Measurements from ENCODE around the gene CDT1.

CDT1 gene

DNA sequence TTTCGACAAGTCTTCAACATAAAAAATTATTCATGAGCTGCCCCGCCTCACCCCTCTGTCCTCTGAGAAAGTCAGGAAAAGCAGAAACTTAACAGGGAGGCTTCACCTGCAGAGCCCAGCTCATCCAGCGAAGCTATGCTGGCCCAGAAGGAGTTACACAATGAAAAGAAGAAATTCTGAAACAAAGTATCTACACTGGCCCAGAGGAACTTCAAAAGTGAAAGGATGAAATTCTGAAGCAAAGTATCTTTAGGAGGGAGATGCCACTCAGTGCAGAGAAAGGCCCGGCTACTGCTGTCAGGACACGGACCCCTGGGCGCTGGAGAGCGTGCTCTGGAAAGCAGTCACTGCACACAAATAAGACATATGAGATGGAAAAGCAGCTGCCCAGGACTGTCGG is 51.6 kb downstream of the CDT1 start:
- no peak overlapping the region for H3K4me3 ChIP-seq (ENCODE audit: low read depth, low read length)
- TF ChIP-seq MYC (IDR thresholded peaks at IDR 0.05; ENCODE audit: low read depth, low read length) (no peak), POLR2A (IDR thresholded peaks at IDR 0.05; ENCODE audit: extremely low read depth, insufficient read length) (no peak)
- TF ChIP-seq, protein P1, sequence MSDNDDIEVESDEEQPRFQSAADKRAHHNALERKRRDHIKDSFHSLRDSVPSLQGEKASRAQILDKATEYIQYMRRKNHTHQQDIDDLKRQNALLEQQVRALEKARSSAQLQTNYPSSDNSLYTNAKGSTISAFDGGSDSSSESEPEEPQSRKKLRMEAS (IDR thresholded peaks at IDR 0.05; ENCODE audit: low read depth, low read length) = no peak
- TF ChIP-seq, protein P2, sequence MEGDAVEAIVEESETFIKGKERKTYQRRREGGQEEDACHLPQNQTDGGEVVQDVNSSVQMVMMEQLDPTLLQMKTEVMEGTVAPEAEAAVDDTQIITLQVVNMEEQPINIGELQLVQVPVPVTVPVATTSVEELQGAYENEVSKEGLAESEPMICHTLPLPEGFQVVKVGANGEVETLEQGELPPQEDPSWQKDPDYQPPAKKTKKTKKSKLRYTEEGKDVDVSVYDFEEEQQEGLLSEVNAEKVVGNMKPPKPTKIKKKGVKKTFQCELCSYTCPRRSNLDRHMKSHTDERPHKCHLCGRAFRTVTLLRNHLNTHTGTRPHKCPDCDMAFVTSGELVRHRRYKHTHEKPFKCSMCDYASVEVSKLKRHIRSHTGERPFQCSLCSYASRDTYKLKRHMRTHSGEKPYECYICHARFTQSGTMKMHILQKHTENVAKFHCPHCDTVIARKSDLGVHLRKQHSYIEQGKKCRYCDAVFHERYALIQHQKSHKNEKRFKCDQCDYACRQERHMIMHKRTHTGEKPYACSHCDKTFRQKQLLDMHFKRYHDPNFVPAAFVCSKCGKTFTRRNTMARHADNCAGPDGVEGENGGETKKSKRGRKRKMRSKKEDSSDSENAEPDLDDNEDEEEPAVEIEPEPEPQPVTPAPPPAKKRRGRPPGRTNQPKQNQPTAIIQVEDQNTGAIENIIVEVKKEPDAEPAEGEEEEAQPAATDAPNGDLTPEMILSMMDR (IDR thresholded peaks at IDR 0.05; ENCODE audit: low read depth, low read length) = no peak
- no peak for DNase-seq (ENCODE audit: low read depth)

DNA sequence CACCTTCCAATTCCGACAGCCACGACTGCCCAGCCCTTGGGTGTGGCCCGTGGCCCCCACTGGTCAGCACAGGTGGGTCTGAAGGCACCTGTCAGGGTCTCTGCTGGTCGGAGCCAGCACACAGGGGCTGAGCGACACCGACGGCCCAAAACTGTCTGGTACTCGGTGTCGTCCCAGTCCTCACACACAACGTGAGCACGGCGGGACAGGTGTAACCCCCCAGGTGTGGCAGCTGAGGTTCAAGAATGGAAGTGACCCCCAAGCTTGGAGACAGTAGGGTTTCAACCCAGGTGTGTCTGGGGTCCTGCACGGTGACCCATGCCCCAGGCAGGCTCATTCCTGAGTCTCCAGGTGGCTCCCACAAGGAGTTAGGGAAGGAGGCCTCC is 52.1 kb downstream of the CDT1 start:
- TF ChIP-seq, protein P2 (IDR thresholded peaks at IDR 0.05; ENCODE audit: low read depth, low read length) = no peak
- TF ChIP-seq MYC (IDR thresholded peaks at IDR 0.05; ENCODE audit: low read depth, low read length) (no peak), POLR2A (IDR thresholded peaks at IDR 0.05; ENCODE audit: extremely low read depth, insufficient read length) (no peak)
- TF ChIP-seq, protein P1 (IDR thresholded peaks at IDR 0.05; ENCODE audit: low read depth, low read length) = no peak
- no peak for DNase-seq (ENCODE audit: low read depth)
- H3K4me3 ChIP-seq (ENCODE audit: low read depth, low read length) = peak overlapping the region; percentile 38

DNA sequence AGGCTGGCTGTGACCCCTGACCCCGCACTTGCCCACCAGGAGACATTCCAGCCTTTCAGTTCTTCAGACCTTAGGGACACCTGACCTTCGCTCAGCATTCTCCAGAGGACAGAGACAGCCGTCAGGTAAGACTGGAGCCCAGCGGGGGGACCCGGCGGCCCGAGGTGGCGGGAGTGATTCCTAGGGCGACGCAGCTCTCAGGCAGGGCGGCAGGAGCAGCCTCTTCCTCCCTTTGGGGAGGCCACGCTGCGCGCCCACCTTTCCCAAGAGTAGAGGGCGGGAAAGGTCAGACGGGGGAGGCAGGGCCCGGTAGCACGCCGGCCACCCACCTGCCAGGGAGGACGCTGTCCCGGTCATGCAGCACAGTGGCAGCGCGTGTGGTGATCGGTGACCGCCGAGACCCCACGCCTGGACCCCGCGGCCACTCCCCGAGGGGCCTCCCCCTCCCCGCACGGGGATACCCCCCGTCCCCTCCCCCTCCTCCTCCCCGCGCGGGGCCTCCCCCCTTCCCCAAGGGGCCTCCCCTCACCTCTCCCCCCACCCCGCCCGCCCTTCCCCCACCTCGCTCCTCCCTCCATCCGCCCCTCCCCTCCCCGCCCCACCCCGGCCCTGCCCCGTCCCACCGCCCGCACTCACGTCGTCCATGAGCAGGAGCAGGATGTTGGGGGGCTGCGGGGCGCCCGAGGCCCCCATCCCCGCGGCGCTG is 52.7 kb downstream of the CDT1 start:
- peak overlapping the region; percentile 46 for H3K4me3 ChIP-seq (ENCODE audit: low read depth, low read length)
- TF ChIP-seq, protein P1 (IDR thresholded peaks at IDR 0.05; ENCODE audit: low read depth, low read length) = no peak
- no peak for TF ChIP-seq MYC (IDR thresholded peaks at IDR 0.05; ENCODE audit: low read depth, low read length)
- TF ChIP-seq, protein P2 (IDR thresholded peaks at IDR 0.05; ENCODE audit: low read depth, low read length) = no peak
- DNase-seq (ENCODE audit: low read depth) = no peak

DNA sequence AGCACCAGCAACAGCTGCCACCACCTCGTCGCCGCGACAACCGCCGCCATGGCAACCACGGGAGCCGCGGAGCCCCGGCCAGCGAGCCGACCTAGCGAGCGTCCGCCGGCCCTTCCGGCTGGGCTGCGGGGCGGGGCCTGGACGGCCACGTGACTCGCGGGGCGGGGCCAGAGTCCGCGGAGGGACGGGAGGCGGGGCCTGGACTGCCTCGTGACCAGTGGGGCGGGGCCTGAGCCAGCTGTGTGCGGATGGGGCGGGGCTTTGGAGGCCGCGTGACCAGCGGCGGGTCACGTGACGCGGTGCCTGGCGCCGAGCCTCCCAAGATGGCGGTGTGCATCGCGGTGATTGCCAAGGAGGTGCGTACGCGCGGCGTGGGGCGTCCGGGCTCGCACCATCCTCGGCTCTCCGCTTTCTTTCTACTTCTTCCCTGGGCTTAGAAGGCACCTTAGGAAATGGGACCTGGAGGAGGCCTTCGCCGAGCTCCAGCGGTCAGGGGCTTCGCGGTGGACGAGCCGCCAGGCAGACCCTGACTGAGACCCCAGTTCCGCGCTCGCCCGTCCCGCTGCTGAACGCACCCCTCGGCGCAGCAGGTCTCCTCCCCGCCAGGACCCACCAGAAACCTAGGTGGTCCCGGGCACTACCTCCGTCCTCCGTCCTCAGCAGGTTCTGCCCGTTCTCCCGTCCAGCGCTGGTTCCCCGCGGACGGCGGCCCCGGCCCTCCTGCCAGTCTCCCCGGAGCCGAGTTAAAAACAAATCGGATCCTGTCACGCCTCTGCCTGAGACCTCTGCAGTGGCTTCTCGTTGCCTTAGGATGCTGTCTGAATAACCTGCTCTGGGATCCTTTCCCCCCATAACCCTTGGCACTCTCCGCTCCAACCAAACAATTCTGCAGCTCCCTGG is 53.5 kb downstream of the CDT1 start, which contains the start of the genes GALNS and TRAPPC2L:
Gene GALNS, minus strand, starts transcription at position 120 of the 900 bp plus-strand sequence. Its CDS starts 70 bp downstream, at position 50.
Gene TRAPPC2L, plus strand, starts transcription at position 300 of the 900 bp plus-strand sequence. Its CDS starts 24 bp downstream, at position 324.
- DNase-seq (ENCODE audit: low read depth) = peak; percentile 95
- peak; percentile 68; the same call in 1 of the 2 replicates for TF ChIP-seq MYC (IDR thresholded peaks at IDR 0.05; ENCODE audit: low read depth, low read length)
- TF ChIP-seq, protein P2 (IDR thresholded peaks at IDR 0.05; ENCODE audit: low read depth, low read length) = no peak
- TF ChIP-seq, protein P1 (IDR thresholded peaks at IDR 0.05; ENCODE audit: low read depth, low read length) = peak; percentile 97
- peak; percentile 75 for TF ChIP-seq POLR2A (IDR thresholded peaks at IDR 0.05; ENCODE audit: extremely low read depth, insufficient read length)
- peak within 1 kb of the TSS; percentile 85 for H3K4me3 ChIP-seq (ENCODE audit: low read depth, low read length)

DNA sequence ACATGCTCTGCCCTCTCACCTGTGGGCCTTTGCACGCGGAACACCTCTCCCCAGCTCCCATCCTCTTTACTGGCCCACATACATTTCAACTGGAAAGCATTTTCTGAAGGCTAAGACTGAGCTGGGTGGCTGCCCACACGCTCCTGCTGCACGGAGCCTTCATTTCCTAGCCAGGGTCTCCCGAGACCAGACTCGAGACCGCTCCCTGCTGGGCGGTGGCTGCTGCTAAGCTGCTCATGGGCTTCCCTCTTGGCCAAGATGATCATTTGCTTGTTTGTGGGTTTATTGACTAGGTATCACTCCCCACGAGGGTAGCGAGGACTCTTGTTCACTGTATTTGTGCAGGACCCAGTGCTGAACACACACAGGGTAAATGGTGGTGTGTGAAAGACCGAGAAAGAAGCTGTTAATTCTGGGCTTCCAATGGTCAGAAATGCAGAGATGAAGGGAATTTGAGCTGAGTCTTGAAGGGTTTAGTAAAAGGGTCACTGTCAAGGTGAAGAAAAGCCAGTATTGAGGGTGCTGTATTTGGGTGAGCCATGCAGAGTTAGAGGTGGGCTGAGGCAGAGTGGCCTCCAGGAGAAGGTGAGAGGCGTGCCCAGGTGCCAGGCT is 54.2 kb downstream of the CDT1 start:
- TF ChIP-seq, protein P2 (IDR thresholded peaks at IDR 0.05; ENCODE audit: low read depth, low read length) = peak; percentile 92
- TF ChIP-seq, protein P1 (IDR thresholded peaks at IDR 0.05; ENCODE audit: low read depth, low read length) = peak; percentile 73
- TF ChIP-seq POLR2A (IDR thresholded peaks at IDR 0.05; ENCODE audit: extremely low read depth, insufficient read length) (no peak), MYC (IDR thresholded peaks at IDR 0.05; ENCODE audit: low read depth, low read length) (peak; percentile 53)
- DNase-seq (ENCODE audit: low read depth) = peak; percentile 93
- H3K4me3 ChIP-seq (ENCODE audit: low read depth, low read length) = peak overlapping the region; percentile 85
